ENCODE measurements around the gene ABCD1.

The ABCD1 gene

GRCh38 chrX:153714256-153714655 is 10.4 kb upstream of the ABCD1 start:
- H3K27ac ChIP-seq, result 0 out of 22 replicates have a peak overlapping the region, but pooled peaks of 1 of the 11 experiments have one; percentile 4
- H3K4me3 ChIP-seq, result no peak overlapping the region
- H3K4me1 ChIP-seq, result peaks cover 13 to 82% (median 34%) of the 10 kb centered on the region in 10 experiments
- peaks cover 26 to 99% (median 87%) of the 10 kb centered on the region in 11 experiments for H3K36me3 ChIP-seq
- H3K9me3 ChIP-seq (replicated peaks in 1 of 11), result no peaks in the 10 kb centered on the region
- peak overlapping the region in 5 of 11 experiments; percentile 8 to 64 (median 54); a peak in 7 of 22 replicates for H3K4me2 ChIP-seq
- TF ChIP-seq Cebpa-rat (IDR thresholded peaks at IDR 0.05), result no peak
- peaks cover 68 to 99% (median 94%) of the 10 kb centered on the region in 11 experiments for H3K27me3 ChIP-seq
- H3K9ac ChIP-seq, result no peak overlapping the region
- peaks cover 0 to 98% (median 69%) of the 10 kb centered on the region in 11 experiments; a peak in 20 of 22 replicates for H4K20me1 ChIP-seq

- Histone ChIP-seq H3K4me2 (peak overlapping the region; percentile 21 to 66 (median 52); a peak in 21 of 22 replicates), H3K27me3 (peaks cover 74 to 98% (median 91%) of the 10 kb centered on the region in 11 experiments), H3K9ac (peak overlapping the region in 5 of 11 experiments; percentile 13 to 46 (median 30); a peak in 7 of 22 replicates), H3K27ac (peak overlapping the region in 9 of 11 experiments; percentile 4 to 63 (median 35); a peak in 11 of 22 replicates), H4K20me1 (peaks cover 1 to 98% (median 83%) of the 10 kb centered on the region in 11 experiments; a peak in 21 of 22 replicates), H3K4me1 (peaks cover 21 to 92% (median 39%) of the 10 kb centered on the region in 10 experiments), H3K9me3 (replicated peaks in 1 of 11) (0 out of 22 replicates have a peak, but pooled peaks cover 0 to 1% (median 0%) of the 10 kb centered on the region in 11 experiments), H3K4me3 (no peak overlapping the region), H3K36me3 (peaks cover 34 to 99% (median 81%) of the 10 kb centered on the region in 11 experiments)
- no peak for TF ChIP-seq Cebpa-rat (IDR thresholded peaks at IDR 0.05)
Observed at GRCh38 chrX:153717445-153717844, 7.2 kb upstream of the ABCD1 start.

GRCh38 chrX:153719238-153719637 is 5.4 kb upstream of the ABCD1 start:
- Histone ChIP-seq H3K9me3 (replicated peaks in 1 of 11) (peaks cover 0 to 19% (median 14%) of the 10 kb centered on the region in 11 experiments; a peak in 18 of 22 replicates), H3K27ac (no peak overlapping the region), H3K27me3 (peaks cover 66 to 92% (median 81%) of the 10 kb centered on the region in 11 experiments), H3K4me1 (peaks cover 24 to 78% (median 35%) of the 10 kb centered on the region in 10 experiments), H3K4me3 (no peak overlapping the region), H3K4me2 (0 out of 22 replicates have a peak overlapping the region, but pooled peaks of 3 of the 11 experiments have one; percentile 9 to 20 (median 10)), H3K36me3 (peaks cover 34 to 85% (median 69%) of the 10 kb centered on the region in 11 experiments), H3K9ac (no peak overlapping the region), H4K20me1 (peaks cover 3 to 97% (median 84%) of the 10 kb centered on the region in 11 experiments; a peak in 21 of 22 replicates)
- no peak for TF ChIP-seq Cebpa-rat (IDR thresholded peaks at IDR 0.05)

- Histone ChIP-seq H3K27ac (no peak overlapping the region), H3K9ac (0 out of 22 replicates have a peak overlapping the region, but pooled peaks of 1 of the 11 experiments have one; percentile 28), H3K9me3 (replicated peaks in 1 of 11) (peaks cover 0 to 22% (median 16%) of the 10 kb centered on the region in 11 experiments; a peak in 18 of 22 replicates), H3K36me3 (peaks cover 31 to 80% (median 65%) of the 10 kb centered on the region in 11 experiments), H3K4me2 (0 out of 22 replicates have a peak overlapping the region, but pooled peaks of 3 of the 11 experiments have one; percentile 9 to 20 (median 10)), H3K4me3 (no peak overlapping the region), H3K27me3 (peaks cover 65 to 88% (median 76%) of the 10 kb centered on the region in 11 experiments), H4K20me1 (peaks cover 3 to 92% (median 83%) of the 10 kb centered on the region in 11 experiments; a peak in 21 of 22 replicates), H3K4me1 (peaks cover 24 to 73% (median 35%) of the 10 kb centered on the region in 10 experiments)
- no peak for TF ChIP-seq Cebpa-rat (IDR thresholded peaks at IDR 0.05)
Observed at GRCh38 chrX:153719701-153720100, 5.0 kb upstream of the ABCD1 start.

- Histone ChIP-seq H3K27ac (peak overlapping the region; percentile 60 to 98 (median 90)), H3K4me3 (peak overlapping the region; percentile 65 to 79 (median 76)), H3K9ac (peak overlapping the region; percentile 80 to 93 (median 89)), H3K9me3 (replicated peaks in 1 of 11) (peaks cover 12 to 53% (median 40%) of the 10 kb centered on the region in 11 experiments; a peak in 21 of 22 replicates), H3K4me1 (peaks cover 43 to 60% (median 48%) of the 10 kb centered on the region in 10 experiments), H3K4me2 (peak overlapping the region; percentile 75 to 91 (median 86)), H3K27me3 (peaks cover 39 to 69% (median 53%) of the 10 kb centered on the region in 11 experiments), H3K36me3 (peaks cover 17 to 49% (median 40%) of the 10 kb centered on the region in 11 experiments), H4K20me1 (peaks cover 3 to 69% (median 58%) of the 10 kb centered on the region in 11 experiments; a peak in 20 of 22 replicates)
- no peak for TF ChIP-seq Cebpa-rat (IDR thresholded peaks at IDR 0.05)
Observed at GRCh38 chrX:153722704-153723350, 1.8 kb upstream of the ABCD1 start.

- Histone ChIP-seq H3K27ac (peak overlapping the region; percentile 60 to 98 (median 90)), H3K9me3 (replicated peaks in 1 of 11) (peaks cover 12 to 58% (median 41%) of the 10 kb centered on the region in 11 experiments; a peak in 21 of 22 replicates), H3K27me3 (peaks cover 31 to 66% (median 46%) of the 10 kb centered on the region in 11 experiments)
Observed at GRCh38 chrX:153723351-153724251, 1.1 kb upstream of the ABCD1 start.

GRCh38 chrX:153725039-153725831 is 579 bp downstream of the ABCD1 start:
- TF ChIP-seq Cebpa-rat (IDR thresholded peaks at IDR 0.05), result no peak
- peaks cover 15 to 56% (median 32%) of the 10 kb centered on the region in 11 experiments for H3K27me3 ChIP-seq
- peaks cover 13 to 61% (median 39%) of the 10 kb centered on the region in 11 experiments; a peak in 19 of 22 replicates for H4K20me1 ChIP-seq
- peak overlapping the region; percentile 92 to 99 (median 97) for H3K27ac ChIP-seq
- peaks cover 52 to 65% (median 58%) of the 10 kb centered on the region in 10 experiments for H3K4me1 ChIP-seq
- peaks cover 14 to 74% (median 43%) of the 10 kb centered on the region in 11 experiments; a peak in 21 of 22 replicates for H3K9me3 ChIP-seq (replicated peaks in 1 of 11)
- peak overlapping the region; percentile 83 to 95 (median 89) for H3K4me2 ChIP-seq
- peaks cover 16 to 41% (median 32%) of the 10 kb centered on the region in 11 experiments for H3K36me3 ChIP-seq
- H3K9ac ChIP-seq, result peak overlapping the region; percentile 84 to 94 (median 91)
- H3K4me3 ChIP-seq, result peak overlapping the region; percentile 55 to 74 (median 66)

More at GRCh38 chrX:153723351-153724251, 1.1 kb upstream of the ABCD1 start:
- Histone ChIP-seq H3K4me3 (peak overlapping the region; percentile 65 to 79 (median 76)), H3K4me2 (peak overlapping the region; percentile 75 to 91 (median 86)), H3K36me3 (peaks cover 17 to 42% (median 32%) of the 10 kb centered on the region in 11 experiments), H4K20me1 (peaks cover 3 to 69% (median 53%) of the 10 kb centered on the region in 11 experiments; a peak in 20 of 22 replicates), H3K9ac (peak overlapping the region; percentile 80 to 93 (median 89)), H3K4me1 (peaks cover 45 to 60% (median 48%) of the 10 kb centered on the region in 10 experiments)
- TF ChIP-seq Cebpa-rat (IDR thresholded peaks at IDR 0.05), result no peak

Measured in BLaER1 treated with 17β-estradiol and CSF1 and Interleukin-3, amounts not matched to agents 10 nM and 100 nM (cell line).